IMR-90 (cell line): ENCODE measurements around the gene SBF2. TPM values are rescaled to one million over a fixed set of nuclear protein-coding genes. Genes with fewer than 3 reads are reported as not detected.

Source experiments
- ATAC-seq: fragments of 200-7000 bp; cut with Tn5 transposase; 2 replicates; pipeline ENCODE4 v1.9.1; 2020; ENCODE audit warnings: low read depth, mild to moderate bottlenecking, moderate library complexity
- BruUV-seq: library from RNA; stranded (reverse); fragments of 400-500 nt; replicated peaks from 2 replicates; lab custom pipeline; 2021; lab: Mats Ljungman, UMichigan
- CTCF ChIA-PET: fragments of 300-600 bp; formaldehyde crosslinking; extraction: SDS; loops from one replicate; lab custom pipeline; 2021; ENCODE audit warnings: antibody characterized with exemption; lab: Yijun Ruan, JAX
- POLR2A ChIA-PET: fragments of 300-600 bp; sonication (Branson Sonifier 250); formaldehyde crosslinking; loops from one replicate; lab custom pipeline; 2022; ENCODE audit warnings: antibody characterized with exemption; ENCODE audit not compliant: unreplicated experiment; lab: Charles Lee
- DNase-seq: peaks from one replicate; pipeline ENCODE4 v3.0.0; 2013
- H2AFZ ChIP-seq: replicated peaks from 2 replicates; pipeline ENCODE3; 2013; ENCODE audit warnings: low read length, mild to moderate bottlenecking; ENCODE audit not compliant: poor library complexity
- H2AK5ac ChIP-seq: 2 replicates; pipeline ENCODE4 v1.6.1; 2013; ENCODE audit warnings: low read depth, low read length, inconsistent platforms
- H2AK9ac ChIP-seq: replicated peaks from 2 replicates; pipeline ENCODE3; 2013; ENCODE audit warnings: mild to moderate bottlenecking, low read depth, low read length, moderate library complexity; ENCODE audit not compliant: poor library complexity
- H2BK120ac ChIP-seq: 2 replicates; pipeline ENCODE4 v1.6.1; 2013; ENCODE audit warnings: low read depth, low read length, inconsistent platforms
- H2BK15ac ChIP-seq: 3 replicates; pipeline ENCODE4 v1.6.1; 2013; ENCODE audit warnings: low read depth, low read length, inconsistent platforms
- H2BK20ac ChIP-seq: 2 replicates; pipeline ENCODE4 v1.6.1; 2013; ENCODE audit warnings: low read depth, mild to moderate bottlenecking, inconsistent platforms, low read length, moderate library complexity
- H2BK5ac ChIP-seq: 2 replicates; pipeline ENCODE4 v1.6.1; 2013; ENCODE audit warnings: mild to moderate bottlenecking, low read depth, low read length, inconsistent platforms; ENCODE audit not compliant: poor library complexity, severe bottlenecking
- H3K14ac ChIP-seq: replicated peaks from 2 replicates; pipeline ENCODE4 v1.6.1; 2013; ENCODE audit warnings: low read depth, low read length, inconsistent platforms
- H3K18ac ChIP-seq: 2 replicates; pipeline ENCODE4 v1.6.1; 2013; ENCODE audit warnings: low read depth, low read length, control low read depth
- H3K23ac ChIP-seq: 2 replicates; pipeline ENCODE4 v1.6.1; 2013; ENCODE audit warnings: low read depth, low read length, inconsistent platforms
- H3K27ac ChIP-seq: 2 replicates; pipeline ENCODE4 v1.5.1; 2013; ENCODE audit warnings: mild to moderate bottlenecking, control low read depth, low read length; ENCODE audit not compliant: insufficient read depth
- H3K27me3 ChIP-seq: 2 replicates; pipeline ENCODE4 v1.6.1; 2013; ENCODE audit warnings: low read length; ENCODE audit not compliant: control insufficient read depth, insufficient read depth
- H3K36me3 ChIP-seq: 2 replicates; pipeline ENCODE4 v1.6.1; 2013; ENCODE audit warnings: low read length, mixed read lengths; ENCODE audit not compliant: control insufficient read depth, insufficient read depth
- H3K4ac ChIP-seq: 2 replicates; pipeline ENCODE4 v1.6.1; 2013; ENCODE audit warnings: low read depth, low read length, inconsistent platforms
- H3K4me1 ChIP-seq: 2 replicates; pipeline ENCODE4 v1.6.1; 2013; ENCODE audit warnings: low read length, mixed read lengths; ENCODE audit not compliant: control insufficient read depth, insufficient read depth
- H3K4me2 ChIP-seq: 2 replicates; pipeline ENCODE4 v1.6.1; 2013; ENCODE audit warnings: low read depth, mild to moderate bottlenecking, control low read depth, low read length, moderate library complexity
- H3K4me3 ChIP-seq: 2 replicates; pipeline ENCODE4 v1.5.1; 2013; ENCODE audit warnings: low read depth, mild to moderate bottlenecking, control low read depth, low read length, moderate library complexity; ENCODE audit not compliant: insufficient read depth
- H3K56ac ChIP-seq: 2 replicates; pipeline ENCODE4 v1.6.1; 2013; ENCODE audit warnings: low read length, inconsistent platforms; ENCODE audit not compliant: insufficient read depth; ENCODE audit errors: extremely low read depth
- H3K79me1 ChIP-seq, 2 experiments: 2 replicates each; pipeline ENCODE4 v1.6.1; 2013; ENCODE audit warnings: low read length in 2 of 2, inconsistent platforms in 1 of 2, low read depth in 1 of 2
- H3K9ac ChIP-seq: 2 replicates; pipeline ENCODE4 v1.6.1; 2013; ENCODE audit warnings: low read depth, low read length, control low read depth
- H3K9me1 ChIP-seq: 2 replicates; pipeline ENCODE4 v1.6.1; 2013; ENCODE audit warnings: low read length, inconsistent platforms; ENCODE audit not compliant: insufficient read depth
- H3K9me3 ChIP-seq: 2 replicates; pipeline ENCODE4 v1.6.1; 2013; ENCODE audit warnings: low read length; ENCODE audit not compliant: control insufficient read depth, insufficient read depth
- H4K20me1 ChIP-seq: 2 replicates; pipeline ENCODE4 v1.6.1; 2013; ENCODE audit warnings: low read length, inconsistent platforms; ENCODE audit not compliant: insufficient read depth
- H4K5ac ChIP-seq: 2 replicates; pipeline ENCODE4 v1.6.1; 2013; ENCODE audit warnings: mild to moderate bottlenecking, low read depth, low read length, control low read depth
- H4K8ac ChIP-seq, 2 experiments: 2 replicates each; pipeline ENCODE4 v1.6.1; 2013; ENCODE audit warnings: low read depth in 2 of 2, low read length in 2 of 2, control low read depth in 1 of 2, inconsistent platforms in 1 of 2
- H4K91ac ChIP-seq: 2 replicates; pipeline ENCODE4 v1.6.1; 2013; ENCODE audit warnings: low read depth, low read length, inconsistent platforms; ENCODE audit not compliant: insufficient read depth
- CEBPB ChIP-seq: IDR thresholded peaks from 2 replicates; pipeline ENCODE4 v1.6.1; 2012; ENCODE audit warnings: low read depth, low read length, improper control_type of control experiment
- CHD1 ChIP-seq: IDR thresholded peaks from 2 replicates; pipeline ENCODE4 v1.6.1; 2012; ENCODE audit warnings: low read depth, low read length, improper control_type of control experiment
- MAFK ChIP-seq: IDR thresholded peaks from 2 replicates; pipeline ENCODE4 v1.6.1; 2012; ENCODE audit warnings: low read depth, low read length, improper control_type of control experiment
- RAD21 ChIP-seq: IDR thresholded peaks from 2 replicates; pipeline ENCODE4 v1.6.1; 2012; ENCODE audit warnings: low read length, improper control_type of control experiment
- RCOR1 ChIP-seq: IDR thresholded peaks from 2 replicates; pipeline ENCODE4 v1.6.1; 2012; ENCODE audit warnings: mild to moderate bottlenecking, low read length, improper control_type of control experiment; ENCODE audit not compliant: insufficient replicate concordance
- RFX5 ChIP-seq: IDR thresholded peaks from 2 replicates; pipeline ENCODE4 v1.8.0; 2012; ENCODE audit warnings: low read depth, mild to moderate bottlenecking, low read length, moderate library complexity
- WGBS, 2 experiments: methylation state at CpG; one replicate each; pipeline versions ENCODE4 v1.1.5 to v1.1.7; 2013; ENCODE audit warnings: missing lambda C conversion rate in 2 of 2; ENCODE audit not compliant: insufficient read length in 1 of 2; ENCODE audit errors: extremely low coverage in 2 of 2; 5-methylcytosine and 5-hydroxymethylcytosine counted together
- dilution Hi-C: fragments of 300-500 bp; cut with HindIII; formaldehyde crosslinking; loops from one replicate; pipeline ENCODE4 v1.14.3; 2018; ENCODE audit warnings: low sequenced_read_pairs; ENCODE audit not compliant: unreplicated experiment
- in situ Hi-C: fragments of 300-500 bp; cut with MboI; formaldehyde crosslinking; loops from 3 replicates; pipeline ENCODE4 v1.14.3; 2019; ENCODE audit warnings: low sequenced_read_pairs, inconsistent platforms, mixed read lengths
- intact Hi-C: fragments of 100-400 bp; cut with micrococcal nuclease; formaldehyde crosslinking; loops from 2 replicates; pipeline ENCODE4 v1.10.0; 2022
- polyA plus RNA-seq, 3 experiments: library from polyadenylated mRNA; depleted of rRNA; stranded (reverse); fragments of >200 nt; gene quantifications; 2 replicates each; pipeline ENCODE4 v1.2.3, GENCODE V29; 2012; ENCODE audit warnings: low replicate concordance in 1 of 3
- total RNA-seq: library from RNA; depleted of rRNA; stranded (reverse); fragments of >200 nt; gene quantifications from 2 replicates; pipeline ENCODE4 v1.2.3, GENCODE V29; 2012
- TF ChIP-seq, protein P1 (sequence below): conservative IDR thresholded peaks from 2 replicates; pipeline ENCODE4 v1.5.1; 2012; ENCODE audit warnings: mild to moderate bottlenecking, low read depth, low read length, improper control_type of control experiment
- TF ChIP-seq, protein P2 (sequence below): fragments of 150-350 bp; IDR thresholded peaks from 2 replicates; pipeline ENCODE4 v1.6.1; 2016; ENCODE audit warnings: low read depth, mild to moderate bottlenecking, low read length, moderate library complexity, borderline replicate concordance

The SBF2 gene
- total and polyA plus RNA-seq, 2 of the 4 experiments (the other 2 are of a cell fraction), result 23.8 to 51.8 TPM

DNA sequence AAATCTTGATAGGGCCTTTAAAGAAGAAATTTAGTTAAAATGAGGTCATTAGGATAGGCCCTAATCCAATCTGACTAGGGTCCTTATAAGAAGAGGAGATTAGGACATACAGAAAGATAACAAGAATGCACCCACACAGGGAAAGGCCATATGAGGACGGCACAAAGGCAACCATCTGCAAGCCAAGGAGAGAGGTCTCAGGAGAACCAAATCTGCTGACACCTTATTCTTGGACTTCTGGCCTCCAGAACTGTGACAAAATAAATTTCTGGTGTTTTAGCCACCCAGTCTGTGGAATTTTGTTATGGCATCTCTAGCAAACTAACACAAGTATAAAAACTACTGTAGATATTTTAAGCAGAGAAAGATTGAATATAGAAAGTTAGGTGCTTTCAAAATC, 39.5 kb upstream of the SBF2 start:
- in situ Hi-C loops, result no loop called here
- Histone ChIP-seq H3K4ac (no peak overlapping the region), H3K9me3 (no peaks in the 10 kb centered on the region), H2AK5ac (no peak overlapping the region), H2BK20ac (no peak overlapping the region), H3K9ac (no peak overlapping the region), H2BK120ac (no peak overlapping the region), H3K18ac (no peak overlapping the region), H3K36me3 (no peaks in the 10 kb centered on the region), H3K56ac (no peak overlapping the region), H2AFZ (no peak overlapping the region), H2BK15ac (no peak overlapping the region), H3K27ac (no peak overlapping the region), H3K27me3 (no peaks in the 10 kb centered on the region), H4K91ac (no peak overlapping the region), H2BK5ac (no peak overlapping the region), H4K8ac (no peak overlapping the region), H2AK9ac (no peak overlapping the region), H4K20me1 (no peaks in the 10 kb centered on the region), H3K79me1 (no peaks in the 10 kb centered on the region), H3K23ac (no peak overlapping the region), H3K4me1 (peaks cover 11% of the 10 kb centered on the region; the same call in 1 of the 2 replicates), H3K4me3 (no peak overlapping the region), H3K4me2 (no peak overlapping the region), H4K5ac (no peak overlapping the region), H3K14ac (no peak overlapping the region), H3K9me1 (peaks cover 17% of the 10 kb centered on the region; the same call in 1 of the 2 replicates)
- DNase-seq (no peak), ATAC-seq (no peak)
- dilution Hi-C loops, result no loop called here
- ChIA-PET CTCF (no interaction called here), POLR2A (interaction anchor here (0.5 kb wide), 1 partner anchor 152 kb away, joined by 3 read pairs; no protein-coding TSS in a partner anchor)
- WGBS, 2 experiments, result no CpG with 5 or more reads among the region's 1 CpG
- TF ChIP-seq CHD1 (no peak), RFX5 (no peak), RCOR1 (no peak), MAFK (peak; percentile 19; the same call in 1 of the 2 replicates), CEBPB (no peak), RAD21 (no peak)
- TF ChIP-seq, protein P1, sequence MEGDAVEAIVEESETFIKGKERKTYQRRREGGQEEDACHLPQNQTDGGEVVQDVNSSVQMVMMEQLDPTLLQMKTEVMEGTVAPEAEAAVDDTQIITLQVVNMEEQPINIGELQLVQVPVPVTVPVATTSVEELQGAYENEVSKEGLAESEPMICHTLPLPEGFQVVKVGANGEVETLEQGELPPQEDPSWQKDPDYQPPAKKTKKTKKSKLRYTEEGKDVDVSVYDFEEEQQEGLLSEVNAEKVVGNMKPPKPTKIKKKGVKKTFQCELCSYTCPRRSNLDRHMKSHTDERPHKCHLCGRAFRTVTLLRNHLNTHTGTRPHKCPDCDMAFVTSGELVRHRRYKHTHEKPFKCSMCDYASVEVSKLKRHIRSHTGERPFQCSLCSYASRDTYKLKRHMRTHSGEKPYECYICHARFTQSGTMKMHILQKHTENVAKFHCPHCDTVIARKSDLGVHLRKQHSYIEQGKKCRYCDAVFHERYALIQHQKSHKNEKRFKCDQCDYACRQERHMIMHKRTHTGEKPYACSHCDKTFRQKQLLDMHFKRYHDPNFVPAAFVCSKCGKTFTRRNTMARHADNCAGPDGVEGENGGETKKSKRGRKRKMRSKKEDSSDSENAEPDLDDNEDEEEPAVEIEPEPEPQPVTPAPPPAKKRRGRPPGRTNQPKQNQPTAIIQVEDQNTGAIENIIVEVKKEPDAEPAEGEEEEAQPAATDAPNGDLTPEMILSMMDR, result no peak
- TF ChIP-seq, protein P2, sequence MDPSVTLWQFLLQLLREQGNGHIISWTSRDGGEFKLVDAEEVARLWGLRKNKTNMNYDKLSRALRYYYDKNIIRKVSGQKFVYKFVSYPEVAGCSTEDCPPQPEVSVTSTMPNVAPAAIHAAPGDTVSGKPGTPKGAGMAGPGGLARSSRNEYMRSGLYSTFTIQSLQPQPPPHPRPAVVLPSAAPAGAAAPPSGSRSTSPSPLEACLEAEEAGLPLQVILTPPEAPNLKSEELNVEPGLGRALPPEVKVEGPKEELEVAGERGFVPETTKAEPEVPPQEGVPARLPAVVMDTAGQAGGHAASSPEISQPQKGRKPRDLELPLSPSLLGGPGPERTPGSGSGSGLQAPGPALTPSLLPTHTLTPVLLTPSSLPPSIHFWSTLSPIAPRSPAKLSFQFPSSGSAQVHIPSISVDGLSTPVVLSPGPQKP, result no peak
- BruUV-seq, result no TSS peak
- intact Hi-C loops, result no loop called here
